Glomerular visceral epithelial cell (primary cell): ENCODE measurements around the gene NTMT1.
"Not testable (repeated sequence)": the region's sequence is repeated elsewhere in the genome, so short reads cannot be mapped to it uniquely, and the experiment has no call there.

Source experiments
- DNase-seq: peaks from one replicate; pipeline ENCODE4 v3.0.0-alpha.2; 2016; ENCODE audit errors: extremely low spot score

Gene NTMT1

GRCh38 chr9:129654554-129655040 lies 28.6 kb downstream of the NTMT1 start:
- no peak for DNase-seq

GRCh38 chr9:129655154-129655553 lies 29.2 kb downstream of the NTMT1 start:
- DNase-seq, result no peak

GRCh38 chr9:129655696-129656095 lies 29.7 kb downstream of the NTMT1 start:
- DNase-seq, result no peak

GRCh38 chr9:129656795-129657390 lies 30.9 kb downstream of the NTMT1 start:
- peak; percentile 58 for DNase-seq

GRCh38 chr9:129661029-129661428 lies 35.1 kb downstream of the NTMT1 start:
- no peak for DNase-seq

GRCh38 chr9:129662239-129662638 lies 36.3 kb downstream of the NTMT1 start:
- DNase-seq, result not testable (repeated sequence)

- no peak for DNase-seq
These were observed 38.9 kb downstream of the NTMT1 start for GRCh38 chr9:129664746-129665388.

GRCh38 chr9:129665389-129665775 lies 39.4 kb downstream of the NTMT1 start, which contains the start of gene PRRX2:
PRRX2 (plus strand) TSS chr9:129665647; CDS start chr9:129665868, 221 bp downstream.
- no peak for DNase-seq

- DNase-seq, result no peak
These were observed 40.0 kb downstream of the NTMT1 start for GRCh38 chr9:129665814-129666520.

GRCh38 chr9:129666575-129666974 lies 40.6 kb downstream of the NTMT1 start:
- DNase-seq, result no peak

GRCh38 chr9:129667378-129667777 lies 41.4 kb downstream of the NTMT1 start:
- no peak for DNase-seq

- no peak for DNase-seq
These were observed 41.9 kb downstream of the NTMT1 start for GRCh38 chr9:129667850-129668249.

GRCh38 chr9:129669141-129669718 lies 43.3 kb downstream of the NTMT1 start:
- DNase-seq, result peak; percentile 60

- no peak for DNase-seq
These were observed 44.0 kb downstream of the NTMT1 start for GRCh38 chr9:129669946-129670345.

- DNase-seq, result no peak
These were observed 45.1 kb downstream of the NTMT1 start for GRCh38 chr9:129671065-129671464.

GRCh38 chr9:129671519-129671918 lies 45.6 kb downstream of the NTMT1 start:
- no peak for DNase-seq

GRCh38 chr9:129672702-129673101 lies 46.7 kb downstream of the NTMT1 start:
- DNase-seq, result no peak

GRCh38 chr9:129673602-129674001 lies 47.6 kb downstream of the NTMT1 start:
- DNase-seq, result no peak

GRCh38 chr9:129674229-129674628 lies 48.3 kb downstream of the NTMT1 start:
- no peak for DNase-seq

GRCh38 chr9:129675620-129676019 lies 49.7 kb downstream of the NTMT1 start:
- no peak for DNase-seq

GRCh38 chr9:129676287-129676686 lies 50.3 kb downstream of the NTMT1 start:
- DNase-seq, result no peak

- DNase-seq, result no peak
These were observed 51.0 kb downstream of the NTMT1 start for GRCh38 chr9:129676975-129677374.
